Tibial artery (tissue), 4 donors: Measurements from ENCODE around the gene OSBPL3.

Experiments used
- DNase-seq, 2 donors: peaks; one replicate each; pipeline ENCODE4 v3.0.0-alpha.2; 2019
- H3K27ac ChIP-seq, 2 donors: fragments of 200-600 bp; sonication (generic) in 1 of 2; 1 replicate in 1 of 2; 2 replicates in 1 of 2; pipeline ENCODE4 v1.5.1; 2018 to 2019; ENCODE audit warnings: mild to moderate bottlenecking in 1 of 2
- H3K27me3 ChIP-seq, 2 donors: fragments of 200-600 bp; sonication (generic) in 1 of 2; one replicate each; pipeline versions ENCODE4 v1.5.1 to v1.6.0; 2016 to 2019
- H3K36me3 ChIP-seq, 3 donors: fragments of 200-600 bp; sonication (generic) in 2 of 3; one replicate each; pipeline ENCODE4 v1.5.1; 2016 to 2019; ENCODE audit warnings: mild to moderate bottlenecking in 2 of 3
- H3K4me1 ChIP-seq, 4 donors: fragments of 200-600 bp; sonication (generic) in 2 of 4; 1 replicate in 3 of 4; 2 replicates in 1 of 4; pipeline ENCODE4 v1.5.1; 2016 to 2019
- H3K4me3 ChIP-seq, 2 donors: fragments of 200-600 bp; sonication (generic) in 1 of 2; 1 replicate in 1 of 2; 2 replicates in 1 of 2; pipeline ENCODE4 v1.5.1; 2018 to 2019; ENCODE audit warnings: mild to moderate bottlenecking in 2 of 2
- H3K9me3 ChIP-seq, 3 donors: fragments of 200-600 bp; sonication (generic) in 1 of 3; one replicate each; pipeline ENCODE4 v1.5.1; 2016 to 2019
- CTCF ChIP-seq, 2 experiments: fragments of 200-600 bp in 1 of 2; fragments of 450-650 bp in 1 of 2; IDR thresholded peaks; one replicate each; pipeline ENCODE4 v1.5.1; 2017 to 2019; ENCODE audit warnings: antibody characterized with exemption in 2 of 2, mild to moderate bottlenecking in 1 of 2, moderate library complexity in 1 of 2
- intact Hi-C: fragments of 100-400 bp; cut with DNase I; formaldehyde crosslinking; loops from one replicate; pipeline ENCODE4 v1.15.0; 2023; ENCODE audit warnings: low total_unique reads

OSBPL3 gene

GRCh38 chr7:24824896-24825295, 155.1 kb downstream of the OSBPL3 start:
- H3K27me3 ChIP-seq: no peaks in the 10 kb centered on the region
- intact Hi-C loops: loop anchor here (10.0 kb wide), 1 partner anchor 150 kb away; no protein-coding TSS in a partner anchor
- H3K9me3 ChIP-seq: no peaks in the 10 kb centered on the region
- no peak overlapping the region for H3K27ac ChIP-seq
- DNase-seq: no peak
- H3K4me1 ChIP-seq: peaks cover 0 to 13% (median 8%) of the 10 kb centered on the region in 4 donors
- H3K4me3 ChIP-seq: no peak overlapping the region
- TF ChIP-seq CTCF (IDR thresholded peaks at IDR 0.05): no peak
- no peaks in the 10 kb centered on the region for H3K36me3 ChIP-seq

GRCh38 chr7:24824400-24824799, 155.6 kb downstream of the OSBPL3 start:
- H3K4me1 ChIP-seq: peaks cover 0 to 13% (median 8%) of the 10 kb centered on the region in 4 donors
- no peaks in the 10 kb centered on the region for H3K27me3 ChIP-seq
- no peak overlapping the region for H3K4me3 ChIP-seq
- no peak overlapping the region for H3K27ac ChIP-seq
- no peak for DNase-seq
- intact Hi-C loops: loop anchor here (10.0 kb wide), 1 partner anchor 150 kb away; no protein-coding TSS in a partner anchor
- H3K36me3 ChIP-seq: no peaks in the 10 kb centered on the region
- TF ChIP-seq CTCF (IDR thresholded peaks at IDR 0.05): no peak
- H3K9me3 ChIP-seq: no peaks in the 10 kb centered on the region

GRCh38 chr7:24821754-24822054, 158.3 kb downstream of the OSBPL3 start:
- Histone ChIP-seq H3K4me1 (peaks cover 0 to 13% (median 2%) of the 10 kb centered on the region in 4 donors), H3K27me3 (no peaks in the 10 kb centered on the region), H3K4me3 (no peak overlapping the region), H3K27ac (peak overlapping the region in 1 of 2 donors; percentile 11), H3K9me3 (no peaks in the 10 kb centered on the region), H3K36me3 (no peaks in the 10 kb centered on the region)
- no peak for TF ChIP-seq CTCF (IDR thresholded peaks at IDR 0.05)
- intact Hi-C loops: loop anchor here (2.0 to 10.0 kb wide), 2 partner anchors 153 to 247 kb away; no protein-coding TSS in a partner anchor
- no peak for DNase-seq

GRCh38 chr7:24821045-24821753, 158.8 kb downstream of the OSBPL3 start:
- H3K36me3 ChIP-seq: no peaks in the 10 kb centered on the region
- intact Hi-C loops: loop anchor here (2.0 to 10.0 kb wide), 2 partner anchors 154 to 248 kb away; no protein-coding TSS in a partner anchor
- H3K9me3 ChIP-seq: no peaks in the 10 kb centered on the region
- DNase-seq: peak in 1 of 2 donors; percentile 58
- no peak for TF ChIP-seq CTCF (IDR thresholded peaks at IDR 0.05)
- peaks cover 0 to 10% (median 2%) of the 10 kb centered on the region in 4 donors for H3K4me1 ChIP-seq
- peak overlapping the region in 1 of 2 donors; percentile 11 for H3K27ac ChIP-seq
- H3K4me3 ChIP-seq: no peak overlapping the region
- no peaks in the 10 kb centered on the region for H3K27me3 ChIP-seq

- DNase-seq: no peak
- no peaks in the 10 kb centered on the region for H3K36me3 ChIP-seq
- intact Hi-C loops: loop anchor here (2.0 to 10.0 kb wide), 2 partner anchors 154 to 248 kb away; no protein-coding TSS in a partner anchor
- no peaks in the 10 kb centered on the region for H3K27me3 ChIP-seq
- no peak for TF ChIP-seq CTCF (IDR thresholded peaks at IDR 0.05)
- no peaks in the 10 kb centered on the region for H3K9me3 ChIP-seq
- no peak overlapping the region for H3K27ac ChIP-seq
- H3K4me1 ChIP-seq: peaks cover 0 to 5% (median 0%) of the 10 kb centered on the region in 4 donors
- H3K4me3 ChIP-seq: no peak overlapping the region
Measured at GRCh38 chr7:24820730-24821044, 159.3 kb downstream of the OSBPL3 start.
